SK-N-SH treated with all-trans-retinoic acid at 6 μM for 48 hours (cell line): ENCODE measurements around the gene AKAP6.

ENCODE experiments used
- ATAC-seq: fragments of 200-7000 bp; cut with Tn5 transposase; 3 replicates; pipeline ENCODE4 v1.9.1; 2020; ENCODE audit warnings: mild to moderate bottlenecking, moderate library complexity
- ARNTL ChIP-seq: fragments of 450-650 bp; formaldehyde crosslinking; IDR thresholded peaks from 2 replicates; pipeline ENCODE4 v1.5.0; 2020; ENCODE audit warnings: low read depth, mild to moderate bottlenecking, moderate library complexity, borderline replicate concordance
- BACH2 ChIP-seq: fragments of 250-450 bp; sonication (Bioruptor Pico); IDR thresholded peaks from 2 replicates; pipeline ENCODE4 v1.9.0; 2021; ENCODE audit warnings: mild to moderate bottlenecking, borderline replicate concordance
- CREB5 ChIP-seq: fragments of 250-450 bp; sonication (Bioruptor Pico); IDR thresholded peaks from 2 replicates; pipeline ENCODE4 v1.5.1; 2020; ENCODE audit warnings: low read depth, mild to moderate bottlenecking, moderate library complexity
- CSDC2 ChIP-seq: fragments of 250-450 bp; sonication (Bioruptor Pico); IDR thresholded peaks from 2 replicates; pipeline ENCODE4 v1.5.0; 2020; ENCODE audit warnings: mild to moderate bottlenecking, moderate library complexity
- ESRRG ChIP-seq: fragments of 250-450 bp; sonication (Bioruptor Pico); IDR thresholded peaks from 2 replicates; pipeline ENCODE4 v1.6.1; 2021; ENCODE audit warnings: mild to moderate bottlenecking
- GLIS3 ChIP-seq: fragments of 250-450 bp; sonication (Bioruptor Pico); IDR thresholded peaks from 2 replicates; pipeline ENCODE4 v1.5.0; 2020; ENCODE audit warnings: mild to moderate bottlenecking, moderate library complexity
- ISL1 ChIP-seq: fragments of 250-450 bp; sonication (Bioruptor Pico); IDR thresholded peaks from 2 replicates; pipeline ENCODE4 v2.1.2; 2022; ENCODE audit warnings: mild to moderate bottlenecking, moderate library complexity
- OSR1 ChIP-seq: fragments of 250-450 bp; sonication (Bioruptor Pico); IDR thresholded peaks from 2 replicates; pipeline ENCODE4 v1.8.0; 2022; ENCODE audit warnings: moderate library complexity, mild to moderate bottlenecking, inconsistent platforms
- PATZ1 ChIP-seq: fragments of 250-450 bp; sonication (Bioruptor Pico); IDR thresholded peaks from 2 replicates; pipeline ENCODE4 v1.8.0; 2020; ENCODE audit warnings: mild to moderate bottlenecking, moderate library complexity, borderline replicate concordance
- POU6F1 ChIP-seq: fragments of 250-450 bp; sonication (Bioruptor Pico); IDR thresholded peaks from 2 replicates; pipeline ENCODE4 v1.8.0; 2021; ENCODE audit warnings: low read depth, mild to moderate bottlenecking, moderate library complexity, borderline replicate concordance
- RARB ChIP-seq: fragments of 250-450 bp; sonication (Bioruptor Pico); IDR thresholded peaks from 2 replicates; pipeline ENCODE4 v1.8.0; 2021; ENCODE audit warnings: mild to moderate bottlenecking, moderate library complexity
- SNAI2 ChIP-seq: fragments of 250-450 bp; sonication (Bioruptor Pico); IDR thresholded peaks from 2 replicates; pipeline ENCODE4 v1.5.0; 2020; ENCODE audit warnings: mild to moderate bottlenecking, moderate library complexity
- TCF4 ChIP-seq: fragments of 250-450 bp; sonication (Bioruptor Pico); IDR thresholded peaks from 2 replicates; pipeline ENCODE4 v1.8.0; 2021; ENCODE audit warnings: mild to moderate bottlenecking, moderate library complexity, borderline replicate concordance
- TOX ChIP-seq: fragments of 250-450 bp; sonication (Bioruptor Pico); IDR thresholded peaks from 2 replicates; pipeline ENCODE4 v1.8.0; 2021; ENCODE audit warnings: mild to moderate bottlenecking, moderate library complexity, borderline replicate concordance
- ZC3H10 ChIP-seq: fragments of 250-450 bp; sonication (Bioruptor Pico); IDR thresholded peaks from 2 replicates; pipeline ENCODE4 v1.5.1; 2021; ENCODE audit warnings: mild to moderate bottlenecking, moderate library complexity
- ZFP30 ChIP-seq: fragments of 450-650 bp; formaldehyde crosslinking; IDR thresholded peaks from 2 replicates; pipeline ENCODE4 v1.5.0; 2022; ENCODE audit warnings: mild to moderate bottlenecking, moderate library complexity
- ZNF565 ChIP-seq: fragments of 450-650 bp; formaldehyde crosslinking; conservative IDR thresholded peaks from 2 replicates; pipeline ENCODE4 v1.5.0; 2020; ENCODE audit warnings: low read depth, mild to moderate bottlenecking, moderate library complexity
- ZNF70 ChIP-seq: fragments of 450-650 bp; formaldehyde crosslinking; IDR thresholded peaks from 2 replicates; pipeline ENCODE4 v1.5.0; 2020; ENCODE audit warnings: mild to moderate bottlenecking, moderate library complexity
- ZNF8 ChIP-seq: fragments of 450-650 bp; formaldehyde crosslinking; IDR thresholded peaks from 2 replicates; pipeline ENCODE4 v1.5.0; 2020; ENCODE audit warnings: mild to moderate bottlenecking, moderate library complexity
- TF ChIP-seq, protein P1 (sequence below): fragments of 250-450 bp; sonication (Bioruptor Pico); IDR thresholded peaks from 2 replicates; pipeline ENCODE4 v1.5.0; 2020; ENCODE audit warnings: mild to moderate bottlenecking, moderate library complexity
- TF ChIP-seq, protein P2 (sequence below): fragments of 250-450 bp; sonication (Bioruptor Pico); IDR thresholded peaks from 2 replicates; pipeline ENCODE4 v1.5.1; 2021; ENCODE audit warnings: mild to moderate bottlenecking, moderate library complexity

Gene AKAP6

DNA sequence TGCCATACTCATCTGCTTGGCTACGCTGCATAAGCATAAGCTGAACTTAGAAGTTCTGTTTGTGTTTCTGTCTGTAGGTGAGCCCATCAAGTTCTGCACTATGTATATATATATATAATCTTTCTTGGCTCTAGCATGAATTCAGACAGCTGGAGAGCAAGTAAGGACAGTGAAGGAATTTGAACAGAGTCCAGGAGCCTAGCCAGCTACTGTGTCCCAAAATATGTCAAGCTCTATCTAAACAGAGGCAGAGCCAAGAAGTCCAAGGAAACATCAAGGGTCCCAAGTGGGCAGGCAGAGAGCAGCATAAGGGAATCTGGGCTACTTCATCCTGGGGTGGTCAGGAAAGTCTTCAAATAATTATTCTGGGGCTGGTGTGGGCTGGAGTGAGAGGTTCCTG lies 491.1 kb downstream of the AKAP6 start:
- no peak for ATAC-seq
- TF ChIP-seq ZNF70 (CRISPR knock-in tag) (no peak), ZC3H10 (no peak), ZFP30 (no peak), ZNF565 (CRISPR knock-in tag) (no peak), BACH2 (CRISPR knock-in tag) (no peak), OSR1 (CRISPR knock-in tag) (no peak), RARB (no peak), SNAI2 (CRISPR knock-in tag) (no peak)
- TF ChIP-seq, protein P1, sequence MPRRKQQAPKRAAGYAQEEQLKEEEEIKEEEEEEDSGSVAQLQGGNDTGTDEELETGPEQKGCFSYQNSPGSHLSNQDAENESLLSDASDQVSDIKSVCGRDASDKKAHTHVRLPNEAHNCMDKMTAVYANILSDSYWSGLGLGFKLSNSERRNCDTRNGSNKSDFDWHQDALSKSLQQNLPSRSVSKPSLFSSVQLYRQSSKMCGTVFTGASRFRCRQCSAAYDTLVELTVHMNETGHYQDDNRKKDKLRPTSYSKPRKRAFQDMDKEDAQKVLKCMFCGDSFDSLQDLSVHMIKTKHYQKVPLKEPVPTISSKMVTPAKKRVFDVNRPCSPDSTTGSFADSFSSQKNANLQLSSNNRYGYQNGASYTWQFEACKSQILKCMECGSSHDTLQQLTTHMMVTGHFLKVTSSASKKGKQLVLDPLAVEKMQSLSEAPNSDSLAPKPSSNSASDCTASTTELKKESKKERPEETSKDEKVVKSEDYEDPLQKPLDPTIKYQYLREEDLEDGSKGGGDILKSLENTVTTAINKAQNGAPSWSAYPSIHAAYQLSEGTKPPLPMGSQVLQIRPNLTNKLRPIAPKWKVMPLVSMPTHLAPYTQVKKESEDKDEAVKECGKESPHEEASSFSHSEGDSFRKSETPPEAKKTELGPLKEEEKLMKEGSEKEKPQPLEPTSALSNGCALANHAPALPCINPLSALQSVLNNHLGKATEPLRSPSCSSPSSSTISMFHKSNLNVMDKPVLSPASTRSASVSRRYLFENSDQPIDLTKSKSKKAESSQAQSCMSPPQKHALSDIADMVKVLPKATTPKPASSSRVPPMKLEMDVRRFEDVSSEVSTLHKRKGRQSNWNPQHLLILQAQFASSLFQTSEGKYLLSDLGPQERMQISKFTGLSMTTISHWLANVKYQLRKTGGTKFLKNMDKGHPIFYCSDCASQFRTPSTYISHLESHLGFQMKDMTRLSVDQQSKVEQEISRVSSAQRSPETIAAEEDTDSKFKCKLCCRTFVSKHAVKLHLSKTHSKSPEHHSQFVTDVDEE (CRISPR knock-in tag) = no peak

DNA sequence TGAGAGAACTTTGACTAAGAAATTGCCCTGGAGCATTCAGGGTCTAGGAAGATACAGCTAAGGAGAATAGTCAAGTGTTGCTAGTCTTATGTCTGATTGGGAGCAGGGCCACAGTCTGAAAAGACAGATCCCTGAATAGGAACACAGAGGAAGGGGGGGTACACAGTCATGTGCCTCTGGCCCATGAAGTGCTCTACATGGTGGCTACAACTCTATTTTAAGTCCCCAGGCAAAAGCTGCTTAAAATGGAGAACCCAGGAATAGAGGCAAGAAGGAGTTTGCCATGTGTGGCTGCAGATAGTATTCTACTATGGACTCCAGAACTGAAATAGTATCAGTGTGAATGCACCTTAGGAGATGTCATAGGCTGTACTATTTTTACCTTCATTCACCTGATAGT lies 491.6 kb downstream of the AKAP6 start:
- TF ChIP-seq SNAI2 (CRISPR knock-in tag) (no peak), ZNF70 (CRISPR knock-in tag) (no peak), TCF4 (CRISPR knock-in tag) (no peak), CREB5 (CRISPR knock-in tag) (no peak), GLIS3 (CRISPR knock-in tag) (no peak), CSDC2 (CRISPR knock-in tag) (no peak), PATZ1 (CRISPR knock-in tag) (no peak), TOX (CRISPR knock-in tag) (no peak), ESRRG (no peak), POU6F1 (CRISPR knock-in tag) (no peak), ARNTL (CRISPR knock-in tag) (no peak), BACH2 (CRISPR knock-in tag) (no peak), ZC3H10 (no peak), ISL1 (CRISPR knock-in tag) (no peak), RARB (no peak), ZNF565 (CRISPR knock-in tag) (no peak), ZNF8 (CRISPR knock-in tag) (no peak), ZFP30 (no peak)
- TF ChIP-seq, protein P1 (CRISPR knock-in tag) = no peak
- TF ChIP-seq, protein P2, sequence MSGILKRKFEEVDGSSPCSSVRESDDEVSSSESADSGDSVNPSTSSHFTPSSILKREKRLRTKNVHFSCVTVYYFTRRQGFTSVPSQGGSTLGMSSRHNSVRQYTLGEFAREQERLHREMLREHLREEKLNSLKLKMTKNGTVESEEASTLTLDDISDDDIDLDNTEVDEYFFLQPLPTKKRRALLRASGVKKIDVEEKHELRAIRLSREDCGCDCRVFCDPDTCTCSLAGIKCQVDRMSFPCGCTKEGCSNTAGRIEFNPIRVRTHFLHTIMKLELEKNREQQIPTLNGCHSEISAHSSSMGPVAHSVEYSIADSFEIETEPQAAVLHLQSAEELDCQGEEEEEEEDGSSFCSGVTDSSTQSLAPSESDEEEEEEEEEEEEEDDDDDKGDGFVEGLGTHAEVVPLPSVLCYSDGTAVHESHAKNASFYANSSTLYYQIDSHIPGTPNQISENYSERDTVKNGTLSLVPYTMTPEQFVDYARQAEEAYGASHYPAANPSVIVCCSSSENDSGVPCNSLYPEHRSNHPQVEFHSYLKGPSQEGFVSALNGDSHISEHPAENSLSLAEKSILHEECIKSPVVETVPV = no peak

More for the DNA sequence above, 491.6 kb downstream of the AKAP6 start:
- ATAC-seq = no peak
